Natural killer cell (primary cell): ENCODE data around the gene MAK. TPM values are rescaled to one million over a fixed set of nuclear protein-coding genes. Genes with fewer than 3 reads are reported as not detected.

Experiments
- ATAC-seq, 3 donors: fragments of 150-1000 bp in 2 of 3; fragments of 200-7000 bp in 1 of 3; cut with Tn5 transposase; 1 replicate in 1 of 3; 2 replicates in 2 of 3; pipeline ENCODE4 v1.10.0; 2021; ENCODE audit warnings: mild to moderate bottlenecking in 2 of 3, moderate library complexity in 2 of 3
- DNase-seq, 2 donors: peaks; one replicate each; pipeline versions ENCODE4 v3.0.0 to v3.0.0-alpha.2; 2013 to 2021; ENCODE audit warnings: mixed read lengths in 1 of 2
- H3K27ac ChIP-seq: one replicate; pipeline ENCODE4 v1.5.1; 2013; ENCODE audit warnings: mild to moderate bottlenecking, low read length
- H3K27me3 ChIP-seq: one replicate; pipeline ENCODE4 v1.6.1; 2013; ENCODE audit warnings: low read length; ENCODE audit not compliant: control insufficient read depth, insufficient read depth
- H3K36me3 ChIP-seq: one replicate; pipeline ENCODE4 v1.6.1; 2013; ENCODE audit warnings: low read length; ENCODE audit not compliant: control insufficient read depth, insufficient read depth
- H3K4me1 ChIP-seq: one replicate; pipeline ENCODE4 v1.6.1; 2013; ENCODE audit warnings: low read length; ENCODE audit not compliant: control insufficient read depth, insufficient read depth
- H3K4me3 ChIP-seq: one replicate; pipeline ENCODE4 v1.5.1; 2013; ENCODE audit warnings: low read length
- H3K9me3 ChIP-seq: one replicate; pipeline ENCODE4 v1.6.1; 2013; ENCODE audit warnings: low read length; ENCODE audit not compliant: control insufficient read depth, insufficient read depth
- H3K27ac Mint-ChIP-seq, 2 donors: one replicate each; pipeline ENCODE4 v1.8.0; 2022; ENCODE audit warnings: mild to moderate bottlenecking in 2 of 2, mixed read lengths in 2 of 2, moderate library complexity in 1 of 2
- H3K27me3 Mint-ChIP-seq, 2 donors: one replicate each; pipeline ENCODE4 v1.8.0; 2022; ENCODE audit warnings: low read depth in 2 of 2, mixed read lengths in 2 of 2
- H3K36me3 Mint-ChIP-seq: one replicate; pipeline ENCODE4 v1.8.0; 2022; ENCODE audit warnings: mixed read lengths
- H3K4me1 Mint-ChIP-seq, 2 donors: one replicate each; pipeline ENCODE4 v1.8.0; 2022; ENCODE audit warnings: mixed read lengths in 2 of 2
- H3K4me3 Mint-ChIP-seq: one replicate; pipeline ENCODE4 v1.8.0; 2022; ENCODE audit warnings: mild to moderate bottlenecking, moderate library complexity, mixed read lengths
- H3K9me3 Mint-ChIP-seq, 2 donors: one replicate each; pipeline ENCODE4 v1.8.0; 2022; ENCODE audit warnings: mixed read lengths in 2 of 2
- CTCF ChIP-seq: fragments of 200-600 bp; IDR thresholded peaks from one replicate; pipeline ENCODE4 v1.8.0; 2022; ENCODE audit warnings: antibody characterized with exemption
- WGBS: methylation state at CpG from one replicate; pipeline ENCODE4 v1.1.7; 2013; ENCODE audit warnings: missing lambda C conversion rate; ENCODE audit not compliant: insufficient coverage; 5-methylcytosine and 5-hydroxymethylcytosine counted together
- intact Hi-C: fragments of 100-400 bp; cut with micrococcal nuclease; formaldehyde crosslinking; loops from one replicate; pipeline ENCODE4 v1.14.2; 2022
- total RNA-seq, 4 donors: library from RNA; stranded (reverse); fragments of 120-200 nt in 1 of 4; gene quantifications; one replicate each; pipeline versions ENCODE4 v1.2.3 to v1.2.4, GENCODE V29; 2013 to 2022

The MAK gene
- total RNA-seq, 3 donors from 2014 or later (not counting 1 experiment from before 2014, with no cell fraction given), result 0.41 to 0.66 (median 0.65) TPM

GRCh38 chr6:10713962-10714361 is 124.4 kb downstream of the MAK start:
- H3K27me3 Mint-ChIP-seq, result peaks cover 8 to 14% of the 10 kb centered on the region in 2 donors
- H3K9me3 Mint-ChIP-seq, result no peaks in the 10 kb centered on the region
- H3K27ac ChIP-seq, result no peak overlapping the region
- intact Hi-C loops, result no loop called here
- H3K27ac Mint-ChIP-seq, result no peak overlapping the region
- H3K36me3 ChIP-seq, result peaks cover 6% of the 10 kb centered on the region
- TF ChIP-seq CTCF, result no peak
- ATAC-seq (no peak), DNase-seq (no peak)
- H3K9me3 ChIP-seq, result no peaks in the 10 kb centered on the region
- H3K4me1 ChIP-seq, result peaks cover 3% of the 10 kb centered on the region
- H3K27me3 ChIP-seq, result no peaks in the 10 kb centered on the region
- 93% methylated on average over 8 of the region's 8 CpGs for WGBS
- H3K4me3 ChIP-seq, result no peak overlapping the region
- peaks cover 0 to 4% of the 10 kb centered on the region in 2 donors for H3K4me1 Mint-ChIP-seq
- H3K4me3 Mint-ChIP-seq, result no peak overlapping the region
- peaks cover 5% of the 10 kb centered on the region for H3K36me3 Mint-ChIP-seq

Other genes with a start within 250 kb of the MAK start
- under 1 TPM in 2 of 3 donors, not detected in 1; 0.58 to 0.91 TPM for gene C6orf52, start 143.9 kb downstream of the MAK start, total RNA-seq
- 1 to 10 TPM; 3.6 to 5.2 (median 4.6) TPM for gene PAK1IP1, start 143.6 kb downstream of the MAK start, total RNA-seq
- gene TMEM14C, start 115.5 kb downstream of the MAK start, total RNA-seq, result 10 to 100 TPM in 2 of 3 donors, 1 to 10 TPM in 1; 2.4 to 15.7 (median 14.3) TPM
- gene TMEM14B, start 90.7 kb downstream of the MAK start, total RNA-seq, result 10 to 100 TPM; 21.0 to 38.4 (median 30.8) TPM
- gene GCM2, start 43.5 kb upstream of the MAK start, total RNA-seq, result not detected
- gene SYCP2L, start 48.5 kb upstream of the MAK start, total RNA-seq, result 1 to 10 TPM in 1 of 3 donors, under 1 TPM in 1, not detected in 1; 0.82 to 7.3 TPM
- gene ELOVL2, start 205.8 kb upstream of the MAK start, total RNA-seq, result not detected